Ascending aorta (tissue), 2 donors: ENCODE measurements around the gene CRABP2. TPM values are rescaled to one million over a fixed set of nuclear protein-coding genes. Genes with fewer than 3 reads are reported as not detected.

Source experiments
- DNase-seq, 2 donors: peaks; one replicate each; pipeline ENCODE4 v3.0.0-alpha.2; 2019; ENCODE audit warnings: low spot score in 2 of 2
- H3K27ac ChIP-seq, 2 donors: fragments of 200-600 bp; sonication (generic); one replicate each; pipeline ENCODE4 v1.5.1; 2016 to 2017; ENCODE audit warnings: mild to moderate bottlenecking in 1 of 2
- H3K27me3 ChIP-seq: fragments of 200-600 bp; sonication (generic); one replicate; pipeline ENCODE4 v1.5.1; 2017
- H3K36me3 ChIP-seq, 2 donors: fragments of 200-600 bp; sonication (generic); one replicate each; pipeline ENCODE4 v1.5.1; 2016
- H3K4me1 ChIP-seq, 2 donors: fragments of 200-600 bp; sonication (generic); one replicate each; pipeline ENCODE4 v1.5.1; 2016 to 2017; ENCODE audit warnings: mild to moderate bottlenecking in 1 of 2
- H3K4me3 ChIP-seq, 2 donors: fragments of 200-600 bp; sonication (generic); one replicate each; pipeline ENCODE4 v1.5.1; 2016 to 2017; ENCODE audit warnings: mild to moderate bottlenecking in 1 of 2
- H3K9me3 ChIP-seq, 2 donors: fragments of 200-600 bp; sonication (generic); one replicate each; pipeline ENCODE4 v1.5.1; 2016
- CTCF ChIP-seq, 3 experiments: fragments of 200-600 bp in 2 of 3; fragments of 450-650 bp in 1 of 3; sonication (generic) in 2 of 3; IDR thresholded peaks; one replicate each; pipeline ENCODE4 v1.5.1; 2016 to 2019; ENCODE audit warnings: antibody characterized with exemption in 3 of 3, mild to moderate bottlenecking in 1 of 3, moderate library complexity in 1 of 3
- intact Hi-C: fragments of 100-400 bp; cut with DNase I; formaldehyde crosslinking; loops from one replicate; pipeline ENCODE4 v1.15.1; 2023
- total RNA-seq: library from RNA; depleted of rRNA; stranded (reverse); fragments of >200 nt; gene quantifications from one replicate; pipeline ENCODE4 v1.1.0, GENCODE V29; 2016

The CRABP2 gene
- total RNA-seq, 1 donor from 2014 or later = not detected

- H3K4me1 ChIP-seq = peaks cover 16 to 46% of the 10 kb centered on the region in 2 donors
- intact Hi-C loops = loop anchor here (2.0 to 10.0 kb wide), 2 partner anchors 247 to 623 kb away; partner anchors contain the start of gene MEF2D
- DNase-seq = no peak
- peaks cover 12 to 23% of the 10 kb centered on the region in 2 donors for H3K36me3 ChIP-seq
- no peaks in the 10 kb centered on the region for H3K27me3 ChIP-seq
- H3K4me3 ChIP-seq = peak overlapping the region; percentile 73 to 91
- H3K9me3 ChIP-seq = no peaks in the 10 kb centered on the region
- H3K27ac ChIP-seq = peak overlapping the region; percentile 89 to 99
- TF ChIP-seq CTCF (IDR thresholded peaks at IDR 0.05) = no peak
Measured at GRCh38 chr1:156747742-156748669, 42.6 kb upstream of the CRABP2 start.

- peak; percentile 87 to 99 for DNase-seq
- H3K27ac ChIP-seq = peak overlapping the region; percentile 89 to 99
- peak overlapping the region; percentile 73 to 91 for H3K4me3 ChIP-seq
- no peaks in the 10 kb centered on the region for H3K9me3 ChIP-seq
- H3K4me1 ChIP-seq = peaks cover 16 to 41% of the 10 kb centered on the region in 2 donors
- intact Hi-C loops = loop anchor here (10.0 kb wide), 1 partner anchor 622 kb away; no protein-coding TSS in a partner anchor
- TF ChIP-seq CTCF (IDR thresholded peaks at IDR 0.05) = peak in 2 of 3 experiments; percentile 3 to 5
- peaks cover 19 to 33% of the 10 kb centered on the region in 2 donors for H3K36me3 ChIP-seq
- no peaks in the 10 kb centered on the region for H3K27me3 ChIP-seq
Measured at GRCh38 chr1:156746728-156747631, 41.6 kb upstream of the CRABP2 start.

- no peaks in the 10 kb centered on the region for H3K27me3 ChIP-seq
- peaks cover 16 to 47% of the 10 kb centered on the region in 2 donors for H3K4me1 ChIP-seq
- no peak for DNase-seq
- no peaks in the 10 kb centered on the region for H3K9me3 ChIP-seq
- intact Hi-C loops = loop anchor here (10.0 kb wide), 1 partner anchor 622 kb away; no protein-coding TSS in a partner anchor
- peak overlapping the region; percentile 89 to 99 for H3K27ac ChIP-seq
- H3K4me3 ChIP-seq = peak overlapping the region; percentile 73 to 75
- peaks cover 20 to 39% of the 10 kb centered on the region in 2 donors for H3K36me3 ChIP-seq
- TF ChIP-seq CTCF (IDR thresholded peaks at IDR 0.05) = no peak
Measured at GRCh38 chr1:156746406-156746727, 41.0 kb upstream of the CRABP2 start.

- TF ChIP-seq CTCF (IDR thresholded peaks at IDR 0.05) = no peak
- H3K4me3 ChIP-seq = peak overlapping the region; percentile 73 to 75
- H3K9me3 ChIP-seq = no peaks in the 10 kb centered on the region
- peaks cover 16 to 48% of the 10 kb centered on the region in 2 donors for H3K4me1 ChIP-seq
- intact Hi-C loops = loop anchor here (10.0 kb wide), 1 partner anchor 621 kb away; no protein-coding TSS in a partner anchor
- no peak for DNase-seq
- H3K27me3 ChIP-seq = no peaks in the 10 kb centered on the region
- peak overlapping the region; percentile 89 to 99 for H3K27ac ChIP-seq
- H3K36me3 ChIP-seq = peaks cover 20 to 40% of the 10 kb centered on the region in 2 donors
Measured at GRCh38 chr1:156745881-156746280, 40.5 kb upstream of the CRABP2 start.

GRCh38 chr1:156744786-156745419 lies 39.5 kb upstream of the CRABP2 start:
- intact Hi-C loops = loop anchor here (10.0 kb wide), 1 partner anchor 620 kb away; no protein-coding TSS in a partner anchor
- Histone ChIP-seq H3K27ac (peak overlapping the region; percentile 89 to 99), H3K4me1 (peaks cover 19 to 54% of the 10 kb centered on the region in 2 donors), H3K4me3 (no peak overlapping the region), H3K27me3 (no peaks in the 10 kb centered on the region), H3K36me3 (peaks cover 20 to 40% of the 10 kb centered on the region in 2 donors), H3K9me3 (no peaks in the 10 kb centered on the region)
- TF ChIP-seq CTCF (IDR thresholded peaks at IDR 0.05) = no peak
- no peak for DNase-seq
